Hepatocyte (in vitro differentiated cells): ENCODE data around the gene PGM2L1. TPM values are rescaled to one million over a fixed set of nuclear protein-coding genes. Genes with fewer than 3 reads are reported as not detected.

Experiments used
- DNase-seq: peaks from one replicate; pipeline ENCODE4 v3.0.0-alpha.2; 2016; ENCODE audit warnings: low spot score
- H2AFZ ChIP-seq: fragments of 200-600 bp; sonication (generic); 2 replicates; pipeline ENCODE4 v1.6.0; 2016; ENCODE audit warnings: antibody characterized with exemption, mild to moderate bottlenecking
- H3K27ac ChIP-seq: fragments of 200-600 bp; sonication (generic); 2 replicates; pipeline ENCODE4 v1.5.1; 2016; ENCODE audit warnings: mild to moderate bottlenecking
- H3K27me3 ChIP-seq: fragments of 200-600 bp; sonication (generic); 2 replicates; pipeline ENCODE4 v1.6.1; 2016
- H3K36me3 ChIP-seq: fragments of 200-600 bp; sonication (generic); replicated peaks from 2 replicates; pipeline ENCODE4 v1.5.1; 2016; ENCODE audit warnings: low read depth; ENCODE audit not compliant: insufficient read depth
- H3K4me1 ChIP-seq: fragments of 200-600 bp; sonication (generic); 2 replicates; pipeline ENCODE4 v1.5.1; 2016; ENCODE audit warnings: mild to moderate bottlenecking, moderate library complexity; ENCODE audit not compliant: insufficient read depth
- H3K4me2 ChIP-seq: fragments of 200-600 bp; sonication (generic); 2 replicates; pipeline ENCODE4 v1.6.0; 2016
- H3K4me3 ChIP-seq: fragments of 200-600 bp; sonication (generic); 2 replicates; pipeline ENCODE4 v1.5.1; 2016; ENCODE audit warnings: mild to moderate bottlenecking
- H3K79me2 ChIP-seq: fragments of 200-600 bp; sonication (generic); 2 replicates; pipeline ENCODE4 v1.6.0; 2017; ENCODE audit warnings: mild to moderate bottlenecking
- H3K9me2 ChIP-seq: fragments of 200-600 bp; sonication (generic); replicated peaks from 2 replicates; pipeline ENCODE4 v1.6.0; 2017; ENCODE audit warnings: mild to moderate bottlenecking; ENCODE audit not compliant: insufficient read depth
- H3K9me3 ChIP-seq: fragments of 200-600 bp; sonication (generic); 2 replicates; pipeline ENCODE4 v1.5.1; 2016; ENCODE audit warnings: low read depth, mild to moderate bottlenecking
- H4K20me1 ChIP-seq: fragments of 200-600 bp; sonication (generic); 2 replicates; pipeline ENCODE4 v1.6.0; 2016; ENCODE audit warnings: mild to moderate bottlenecking; ENCODE audit not compliant: insufficient read depth, poor library complexity, severe bottlenecking
- CTCF ChIP-seq: fragments of 200-600 bp; sonication (generic); IDR thresholded peaks from 2 replicates; pipeline ENCODE4 v1.5.1; 2016; ENCODE audit warnings: antibody characterized with exemption, mild to moderate bottlenecking; ENCODE audit not compliant: poor library complexity
- EZH2 ChIP-seq: fragments of 200-600 bp; sonication (generic); IDR thresholded peaks from 2 replicates; pipeline ENCODE4 v1.6.1; 2016; ENCODE audit warnings: antibody characterized with exemption, mild to moderate bottlenecking, borderline replicate concordance
- EZH2phosphoT487 ChIP-seq: fragments of 200-600 bp; sonication (generic); IDR thresholded peaks from one replicate; pipeline ENCODE4 v1.6.1; 2018; ENCODE audit warnings: antibody characterized with exemption, mild to moderate bottlenecking, low read depth, moderate library complexity; ENCODE audit not compliant: unreplicated experiment, severe bottlenecking
- WGBS: methylation state at CpG from one replicate; pipeline ENCODE4 v1.1.6; 2016; ENCODE audit warnings: low lambda C conversion rate; ENCODE audit errors: missing lambda C conversion rate; 5-methylcytosine and 5-hydroxymethylcytosine counted together
- microRNA counts: library from miRNA; unstranded; fragments of <30 nt; microRNA quantifications from one replicate; lab custom pipeline; 2017
- microRNA-seq: library from miRNA; unstranded; fragments of <30 nt; microRNA quantifications from one replicate; pipeline ENCODE4, GENCODE V29; 2017
- polyA plus RNA-seq: library from polyadenylated mRNA; unstranded; fragments of >200 nt; fragmentation: Nextera tagmentation; extraction: Ambion mirVana; gene quantifications from 2 replicates; pipeline ENCODE4 v1.2.1, GENCODE V29; 2016
- small RNA-seq: library from RNA; depleted of rRNA; stranded (forward); fragments of <200 nt; gene quantifications from one replicate; pipeline ENCODE3, GENCODE V24; 2014
- total RNA-seq: library from RNA; depleted of rRNA; stranded (reverse); fragments of >200 nt; gene quantifications from 2 replicates; pipeline ENCODE4 v1.2.3, GENCODE V29; 2014

Gene PGM2L1
- total and polyA plus RNA-seq, 2 experiments from 2014 or later: 6.7 to 10.0 TPM

- H3K9me3 ChIP-seq: no peaks in the 10 kb centered on the region
- WGBS: 73% methylated on average over 5 of the region's 5 CpGs
- no peak for TF ChIP-seq EZH2
- TF ChIP-seq EZH2phosphoT487: no peak
- no peak for TF ChIP-seq CTCF
- no peak overlapping the region for H2AFZ ChIP-seq
- no peak overlapping the region for H3K4me3 ChIP-seq
- no peak for DNase-seq
- H4K20me1 ChIP-seq: no peaks in the 10 kb centered on the region
- no peak overlapping the region for H3K27ac ChIP-seq
- H3K79me2 ChIP-seq: no peaks in the 10 kb centered on the region
- no peaks in the 10 kb centered on the region for H3K36me3 ChIP-seq
- H3K9me2 ChIP-seq: no peaks in the 10 kb centered on the region
- peaks cover under 1% of the 10 kb centered on the region for H3K4me1 ChIP-seq
- no peak overlapping the region for H3K4me2 ChIP-seq
- no peaks in the 10 kb centered on the region for H3K27me3 ChIP-seq
Observed at GRCh38 chr11:74282914-74283371, 115.3 kb downstream of the PGM2L1 start.

- H3K79me2 ChIP-seq: no peaks in the 10 kb centered on the region
- H3K36me3 ChIP-seq: no peaks in the 10 kb centered on the region
- 92% methylated on average over 3 of the region's 3 CpGs for WGBS
- H3K27me3 ChIP-seq: no peaks in the 10 kb centered on the region
- no peak overlapping the region for H3K27ac ChIP-seq
- no peak for DNase-seq
- TF ChIP-seq EZH2 (no peak), CTCF (no peak), EZH2phosphoT487 (no peak)
- H3K4me3 ChIP-seq: no peak overlapping the region
- no peaks in the 10 kb centered on the region for H3K9me3 ChIP-seq
- H3K9me2 ChIP-seq: no peaks in the 10 kb centered on the region
- no peak overlapping the region for H2AFZ ChIP-seq
- no peak overlapping the region for H3K4me2 ChIP-seq
- no peaks in the 10 kb centered on the region for H4K20me1 ChIP-seq
- H3K4me1 ChIP-seq: peaks cover 6% of the 10 kb centered on the region
Observed at GRCh38 chr11:74282421-74282820, 115.8 kb downstream of the PGM2L1 start.

DNA sequence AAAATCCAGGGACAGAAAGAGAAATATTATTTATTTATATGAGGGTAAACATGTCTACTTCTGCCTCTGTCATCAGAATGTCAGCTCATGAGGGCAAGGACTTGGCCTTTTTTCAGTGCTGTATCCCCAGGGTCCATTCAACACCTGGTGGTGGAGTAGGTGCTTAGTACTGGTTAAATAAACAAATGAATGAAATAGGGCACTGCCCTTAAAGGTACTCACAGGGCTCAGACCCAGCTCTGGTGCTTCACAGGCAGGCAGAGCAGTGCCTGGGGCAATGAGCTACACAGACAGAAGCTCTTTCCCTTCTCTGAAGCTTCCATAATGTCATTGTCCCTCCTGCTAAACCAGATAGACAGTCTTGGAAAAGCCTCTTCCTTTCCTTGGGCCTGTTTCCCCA, 117.7 kb downstream of the PGM2L1 start:
- TF ChIP-seq EZH2: no peak
- no peak for TF ChIP-seq EZH2phosphoT487
- no peak for TF ChIP-seq CTCF
- no peaks in the 10 kb centered on the region for H3K79me2 ChIP-seq
- no peaks in the 10 kb centered on the region for H3K36me3 ChIP-seq
- H3K4me2 ChIP-seq: no peak overlapping the region
- H3K4me1 ChIP-seq: peaks cover 8% of the 10 kb centered on the region
- no peaks in the 10 kb centered on the region for H4K20me1 ChIP-seq
- no peaks in the 10 kb centered on the region for H3K27me3 ChIP-seq
- H3K9me2 ChIP-seq: no peaks in the 10 kb centered on the region
- DNase-seq: no peak
- H2AFZ ChIP-seq: no peak overlapping the region
- no peak overlapping the region for H3K27ac ChIP-seq
- H3K4me3 ChIP-seq: no peak overlapping the region
- H3K9me3 ChIP-seq: no peaks in the 10 kb centered on the region

MicroRNAs within 50 kb of the gene (microRNA counts, 767-probe panel; counts per million panel counts)
- microRNA hsa-miR-548al (lab: Ali Mortazavi, UCI): not detected

Small RNA genes within 50 kb of the gene (microRNA-seq; reads per million reads assigned to microRNA genes)
- gene MIR548AL: not detected

Small RNA genes within 50 kb of the gene (small RNA-seq; reads per million reads assigned to genes)
- gene MIR548AL: 0.12 reads per million

Other genes starting within 250 kb of the PGM2L1 start
- gene C2CD3, start 227.4 kb downstream of the PGM2L1 start, total RNA-seq: 15.4 and 16.3 TPM in 2 replicates
- gene C2CD3, start 227.4 kb downstream of the PGM2L1 start, polyA plus RNA-seq: 9.6 and 9.8 TPM in 2 replicates
- gene PPME1, start 227.1 kb downstream of the PGM2L1 start, total RNA-seq: 25.2 and 30.1 TPM in 2 replicates
- gene PPME1, start 227.1 kb downstream of the PGM2L1 start, polyA plus RNA-seq: 42.2 and 45.7 TPM in 2 replicates
- gene P4HA3, start 86.8 kb downstream of the PGM2L1 start, total RNA-seq: 1.3 and 1.4 TPM in 2 replicates
- gene P4HA3, start 86.8 kb downstream of the PGM2L1 start, polyA plus RNA-seq: 2.3 and 2.9 TPM in 2 replicates
- 17.1 and 18.6 TPM in 2 replicates for gene KCNE3, start 69.1 kb upstream of the PGM2L1 start, total RNA-seq
- 8.7 and 9.6 TPM in 2 replicates for gene KCNE3, start 69.1 kb upstream of the PGM2L1 start, polyA plus RNA-seq
- 9.8 and 14.3 TPM in 2 replicates for gene LIPT2, start 95.3 kb upstream of the PGM2L1 start, total RNA-seq
- 9.2 and 12.4 TPM in 2 replicates for gene LIPT2, start 95.3 kb upstream of the PGM2L1 start, polyA plus RNA-seq
- gene POLD3, start 194.1 kb upstream of the PGM2L1 start, total RNA-seq: 10.8 and 11.0 TPM in 2 replicates
- gene POLD3, start 194.1 kb upstream of the PGM2L1 start, polyA plus RNA-seq: 8.3 and 13.8 TPM in 2 replicates